GM12878 (cell line): ENCODE data around the gene SLC35F6.

ENCODE experiments used
- EP300 ChIP-seq, 2 experiments: fragments of 150-350 bp in 1 of 2; IDR thresholded peaks; 2 replicates each; pipeline ENCODE4 v1.6.1; 2011 to 2012; ENCODE audit warnings: low read depth in 2 of 2, low read length in 2 of 2, borderline replicate concordance in 1 of 2, improper control_type of control experiment in 1 of 2, inconsistent platforms in 1 of 2; ENCODE audit not compliant: control insufficient read depth in 1 of 2
- HCFC1 ChIP-seq: fragments of 150-350 bp; IDR thresholded peaks from 2 replicates; pipeline ENCODE4 v1.6.1; 2014; ENCODE audit warnings: low read length
- JUNB ChIP-seq: IDR thresholded peaks from 2 replicates; pipeline ENCODE4 v1.6.1; 2016; ENCODE audit warnings: antibody characterized with exemption, mild to moderate bottlenecking
- KAT2A ChIP-seq: conservative IDR thresholded peaks from 2 replicates; pipeline ENCODE4 v1.6.1; 2011; ENCODE audit warnings: low read depth, low read length; ENCODE audit not compliant: control insufficient read depth
- NR2C2 ChIP-seq: IDR thresholded peaks from 2 replicates; pipeline ENCODE4 v1.6.1; 2011; ENCODE audit warnings: borderline replicate concordance, low read depth; ENCODE audit not compliant: control insufficient read depth, insufficient read length
- POLR2A ChIP-seq: IDR thresholded peaks from 2 replicates; pipeline ENCODE4 v1.6.1; 2011; ENCODE audit warnings: low read depth, mild to moderate bottlenecking, low read length
- SMC3 ChIP-seq: IDR thresholded peaks from 2 replicates; pipeline ENCODE4 v1.6.1; 2011; ENCODE audit warnings: low read length, improper control_type of control experiment, borderline replicate concordance
- SPI1 ChIP-seq: IDR thresholded peaks from 2 replicates; pipeline ENCODE4 v1.6.1; 2011; ENCODE audit warnings: low read depth, mild to moderate bottlenecking, low read length, moderate library complexity, borderline replicate concordance; ENCODE audit not compliant: insufficient read depth
- SUZ12 ChIP-seq: fragments of 200-600 bp; sonication (generic); IDR thresholded peaks from one replicate; pipeline ENCODE4 v1.6.1; 2018; ENCODE audit warnings: antibody characterized with exemption, mild to moderate bottlenecking; ENCODE audit not compliant: unreplicated experiment
- ZNF384 ChIP-seq: IDR thresholded peaks from 2 replicates; pipeline ENCODE4 v1.6.1; 2012; ENCODE audit warnings: low read depth, mild to moderate bottlenecking, low read length, improper control_type of control experiment, borderline replicate concordance
- TF ChIP-seq, protein P1 (sequence below), 3 experiments: IDR thresholded peaks in 2 of 3; conservative IDR thresholded peaks in 1 of 3; 2 replicates each; pipeline ENCODE4 v1.5.1; 2011; ENCODE audit warnings: low read depth in 3 of 3, low read length in 3 of 3, mild to moderate bottlenecking in 3 of 3, control low read depth in 2 of 3, moderate library complexity in 2 of 3, inconsistent platforms in 1 of 3, mixed read lengths in 1 of 3; ENCODE audit not compliant: control insufficient read depth in 2 of 3, insufficient read depth in 1 of 3; ENCODE audit errors: extremely low read depth in 1 of 3
- TF ChIP-seq, protein P2 (sequence below): IDR thresholded peaks from 2 replicates; pipeline ENCODE4 v1.6.1; 2011; ENCODE audit warnings: low read depth, mild to moderate bottlenecking, low read length, moderate library complexity, borderline replicate concordance; ENCODE audit errors: extremely low read depth

GRCh38 chr2:26785431-26786206 lies 21.5 kb downstream of the SLC35F6 start, which contains the start of gene CENPA:
- TF ChIP-seq NR2C2 (no peak), EP300 (IDR thresholded peaks at IDR 0.05; ENCODE audit: borderline replicate concordance in 1 of 2, control insufficient read depth in 1 of 2, low read depth in 2 of 2, low read length in 2 of 2) (no peak), ZNF384 (peak; percentile 84), POLR2A (peak; percentile 87), SPI1 (no peak), SUZ12 (no peak), HCFC1 (no peak), KAT2A (no peak), JUNB (no peak), SMC3 (no peak)
- TF ChIP-seq, protein P1, sequence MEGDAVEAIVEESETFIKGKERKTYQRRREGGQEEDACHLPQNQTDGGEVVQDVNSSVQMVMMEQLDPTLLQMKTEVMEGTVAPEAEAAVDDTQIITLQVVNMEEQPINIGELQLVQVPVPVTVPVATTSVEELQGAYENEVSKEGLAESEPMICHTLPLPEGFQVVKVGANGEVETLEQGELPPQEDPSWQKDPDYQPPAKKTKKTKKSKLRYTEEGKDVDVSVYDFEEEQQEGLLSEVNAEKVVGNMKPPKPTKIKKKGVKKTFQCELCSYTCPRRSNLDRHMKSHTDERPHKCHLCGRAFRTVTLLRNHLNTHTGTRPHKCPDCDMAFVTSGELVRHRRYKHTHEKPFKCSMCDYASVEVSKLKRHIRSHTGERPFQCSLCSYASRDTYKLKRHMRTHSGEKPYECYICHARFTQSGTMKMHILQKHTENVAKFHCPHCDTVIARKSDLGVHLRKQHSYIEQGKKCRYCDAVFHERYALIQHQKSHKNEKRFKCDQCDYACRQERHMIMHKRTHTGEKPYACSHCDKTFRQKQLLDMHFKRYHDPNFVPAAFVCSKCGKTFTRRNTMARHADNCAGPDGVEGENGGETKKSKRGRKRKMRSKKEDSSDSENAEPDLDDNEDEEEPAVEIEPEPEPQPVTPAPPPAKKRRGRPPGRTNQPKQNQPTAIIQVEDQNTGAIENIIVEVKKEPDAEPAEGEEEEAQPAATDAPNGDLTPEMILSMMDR (IDR thresholded peaks at IDR 0.05 in 2 of 3, conservative IDR thresholded peaks at IDR 0.05 in 1 of 3; ENCODE audit: control insufficient read depth in 2 of 3, extremely low read depth in 1 of 3, insufficient read depth in 1 of 3, low read depth in 3 of 3, low read length in 3 of 3), result 0 out of 6 replicates have a peak, but pooled peaks of 1 of the 3 experiments have one; percentile 1
- TF ChIP-seq, protein P2, sequence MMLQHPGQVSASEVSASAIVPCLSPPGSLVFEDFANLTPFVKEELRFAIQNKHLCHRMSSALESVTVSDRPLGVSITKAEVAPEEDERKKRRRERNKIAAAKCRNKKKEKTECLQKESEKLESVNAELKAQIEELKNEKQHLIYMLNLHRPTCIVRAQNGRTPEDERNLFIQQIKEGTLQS, result no peak
